ENCODE data around the gene TMEM53.
"Not testable (repeated sequence)": the region's sequence is repeated elsewhere in the genome, so short reads cannot be mapped to it uniquely, and the experiment has no call there.

The TMEM53 gene

GRCh38 chr1:44672254-44672955, 1.9 kb downstream of the TMEM53 start:
- no peak for DNase-seq

- DNase-seq = no peak
These were observed 3.3 kb downstream of the TMEM53 start for GRCh38 chr1:44670751-44671640.

- not testable (repeated sequence) for DNase-seq
These were observed 7.6 kb downstream of the TMEM53 start for GRCh38 chr1:44666719-44667118.

GRCh38 chr1:44664730-44665370, 9.4 kb downstream of the TMEM53 start:
- DNase-seq = no peak

- DNase-seq = no peak
These were observed 10.9 kb downstream of the TMEM53 start for GRCh38 chr1:44663417-44663816.

- DNase-seq = no peak
These were observed 11.6 kb downstream of the TMEM53 start for GRCh38 chr1:44662683-44663030.

GRCh38 chr1:44661781-44662682, 12.2 kb downstream of the TMEM53 start:
- DNase-seq = peak; percentile 57

GRCh38 chr1:44660176-44660575, 14.1 kb downstream of the TMEM53 start:
- DNase-seq = peak; percentile 56

- no peak for DNase-seq
These were observed 14.7 kb downstream of the TMEM53 start for GRCh38 chr1:44659566-44659965.

GRCh38 chr1:44655609-44656008, 18.7 kb downstream of the TMEM53 start:
- no peak for DNase-seq

GRCh38 chr1:44654621-44655187, 19.6 kb downstream of the TMEM53 start:
- no peak for DNase-seq

GRCh38 chr1:44653107-44653964, 20.9 kb downstream of the TMEM53 start:
- DNase-seq = no peak

GRCh38 chr1:44652445-44653106, 21.7 kb downstream of the TMEM53 start:
- peak; percentile 18 for DNase-seq

GRCh38 chr1:44651069-44651468, 23.2 kb downstream of the TMEM53 start:
- no peak for DNase-seq

- no peak for DNase-seq
These were observed 24.0 kb downstream of the TMEM53 start for GRCh38 chr1:44650159-44650831.

- no peak for DNase-seq
These were observed 24.5 kb downstream of the TMEM53 start for GRCh38 chr1:44649788-44650158.

GRCh38 chr1:44648529-44649250, 25.6 kb downstream of the TMEM53 start:
- DNase-seq = no peak

GRCh38 chr1:44647896-44648295, 26.4 kb downstream of the TMEM53 start:
- DNase-seq = no peak

Measured in DMS79 (cell line).